B cell (primary cell): Measurements from ENCODE around the gene TRMT10A. TPM values are rescaled to one million over a fixed set of nuclear protein-coding genes. Genes with fewer than 3 reads are reported as not detected.

Experiments
- ATAC-seq: fragments of 200-7000 bp; cut with Tn5 transposase; one replicate; pipeline ENCODE4 v1.10.0; 2021; ENCODE audit warnings: low read depth, mild to moderate bottlenecking, moderate number of reproducible peaks, moderate library complexity
- CTCF ChIA-PET: fragments of 350-600 bp; sonication (Branson Sonifier 250); formaldehyde crosslinking; loops from one replicate; lab custom pipeline; 2021; ENCODE audit warnings: antibody characterized with exemption, inconsistent platforms; lab: Charles Lee
- POLR2A ChIA-PET: fragments of 350-600 bp; sonication (Branson Sonifier 250); formaldehyde crosslinking; loops from one replicate; lab custom pipeline; 2021; ENCODE audit warnings: antibody characterized with exemption; lab: Charles Lee
- DNase-seq: peaks from one replicate; pipeline ENCODE4 v3.0.0; 2013
- H2AFZ ChIP-seq: 2 replicates; pipeline ENCODE4 v1.6.1; 2012; ENCODE audit warnings: mild to moderate bottlenecking, low read depth, low read length; ENCODE audit not compliant: insufficient read depth, poor library complexity, severe bottlenecking
- H3K27ac ChIP-seq, 2 donors: 1 replicate in 1 of 2; 2 replicates in 1 of 2; pipeline ENCODE4 v1.5.1; 2012 to 2013; ENCODE audit warnings: low read length in 2 of 2, mild to moderate bottlenecking in 2 of 2, moderate library complexity in 1 of 2
- H3K27me3 ChIP-seq, 4 experiments: fragments of 200-600 bp in 1 of 4; sonication (generic) in 1 of 4; replicated peaks in 1 of 4; 1 replicate in 2 of 4; 2 replicates in 2 of 4; pipeline versions ENCODE4 v1.6.1 to v1.7.0; 2013 to 2016; ENCODE audit warnings: low read length in 3 of 4, mild to moderate bottlenecking in 2 of 4, mixed read lengths in 1 of 4, moderate library complexity in 1 of 4; ENCODE audit not compliant: insufficient read depth in 4 of 4, control insufficient read depth in 3 of 4; ENCODE audit errors: control extremely low read depth in 1 of 4
- H3K36me3 ChIP-seq, 2 experiments: replicated peaks in 1 of 2; 1 replicate in 1 of 2; 2 replicates in 1 of 2; pipeline versions ENCODE4 v1.6.1 to v1.7.1; 2013; ENCODE audit warnings: low read length in 1 of 2; ENCODE audit not compliant: insufficient read depth in 2 of 2, control insufficient read depth in 1 of 2; ENCODE audit errors: control extremely low read depth in 1 of 2, extremely low read depth in 1 of 2
- H3K4me1 ChIP-seq, 2 donors: fragments of 200-600 bp in 1 of 2; sonication (generic) in 1 of 2; 1 replicate in 1 of 2; 2 replicates in 1 of 2; pipeline versions ENCODE4 v1.5.1 to v1.6.1; 2013 to 2017; ENCODE audit warnings: low read length in 2 of 2; ENCODE audit not compliant: control insufficient read depth in 2 of 2, insufficient read depth in 2 of 2
- H3K4me2 ChIP-seq: replicated peaks from 2 replicates; pipeline ENCODE3; 2012; ENCODE audit warnings: mild to moderate bottlenecking, low read depth, low read length; ENCODE audit not compliant: poor library complexity, severe bottlenecking
- H3K4me3 ChIP-seq, 5 experiments: fragments of 200-600 bp in 1 of 5; sonication (generic) in 1 of 5; 1 replicate in 3 of 5; 2 replicates in 2 of 5; pipeline versions ENCODE4 v1.5.1 to v1.7.0; 2011 to 2016; ENCODE audit warnings: low read length in 4 of 5, mild to moderate bottlenecking in 4 of 5, low read depth in 2 of 5, control low read depth in 1 of 5, moderate library complexity in 1 of 5; ENCODE audit not compliant: insufficient read depth in 1 of 5; ENCODE audit errors: control extremely low read depth in 1 of 5, extremely low read depth in 1 of 5
- H3K79me2 ChIP-seq: fragments of 200-600 bp; sonication (generic); one replicate; pipeline ENCODE4 v1.6.0; 2016; ENCODE audit warnings: low read length; ENCODE audit not compliant: control insufficient read depth, insufficient read depth
- H3K9ac ChIP-seq: fragments of 200-600 bp; sonication (generic); 2 replicates; pipeline ENCODE4 v1.6.1; 2017; ENCODE audit warnings: mild to moderate bottlenecking, low read length, moderate library complexity
- H3K9me3 ChIP-seq, 3 donors: one replicate each; pipeline versions ENCODE4 v1.6.1 to v1.7.1; 2013; ENCODE audit warnings: low read length in 2 of 3; ENCODE audit not compliant: control insufficient read depth in 2 of 3, insufficient read depth in 1 of 3; ENCODE audit errors: control extremely low read depth in 1 of 3
- H4K20me1 ChIP-seq: 2 replicates; pipeline ENCODE4 v1.6.0; 2012; ENCODE audit warnings: mild to moderate bottlenecking, low read length; ENCODE audit not compliant: insufficient read depth, control insufficient read depth, poor library complexity, severe bottlenecking
- H3K27ac Mint-ChIP-seq: one replicate; pipeline ENCODE4 v1.8.0; 2021; ENCODE audit warnings: mixed read lengths
- H3K27me3 Mint-ChIP-seq: one replicate; pipeline ENCODE4 v1.8.0; 2021; ENCODE audit warnings: mixed read lengths
- H3K4me1 Mint-ChIP-seq: one replicate; pipeline ENCODE4 v1.8.0; 2021; ENCODE audit warnings: mixed read lengths
- H3K4me3 Mint-ChIP-seq: one replicate; pipeline ENCODE4 v1.8.0; 2021; ENCODE audit warnings: mixed read lengths
- H3K9me3 Mint-ChIP-seq: one replicate; pipeline ENCODE4 v1.8.0; 2022; ENCODE audit warnings: mixed read lengths; ENCODE audit not compliant: insufficient read depth
- EZH2 ChIP-seq: IDR thresholded peaks from 2 replicates; pipeline ENCODE4 v1.6.1; 2012; ENCODE audit warnings: borderline replicate concordance, low read depth, mild to moderate bottlenecking, moderate library complexity, low read length; ENCODE audit not compliant: insufficient read depth, poor library complexity, severe bottlenecking
- WGBS: methylation state at CpG from one replicate; pipeline ENCODE4 v1.1.5; 2013; ENCODE audit warnings: missing lambda C conversion rate; ENCODE audit not compliant: insufficient coverage; 5-methylcytosine and 5-hydroxymethylcytosine counted together
- intact Hi-C: fragments of 100-400 bp; cut with micrococcal nuclease; formaldehyde crosslinking; loops from one replicate; pipeline ENCODE4 v1.10.0; 2022
- polyA plus RNA-seq: library from polyadenylated mRNA; depleted of rRNA; stranded (reverse); fragments of >200 nt; gene quantifications from 2 replicates; pipeline ENCODE4 v1.2.3, GENCODE V29; 2012
- total RNA-seq, 2 donors: library from RNA; stranded (reverse); fragments of 120-200 nt in 1 of 2; gene quantifications; 1 replicate in 1 of 2; 2 replicates in 1 of 2; pipeline versions ENCODE4 v1.2.3 to v1.2.4, GENCODE V29; 2013 to 2022
- TF ChIP-seq, protein P1 (sequence below): fragments of 200-600 bp; IDR thresholded peaks from one replicate; pipeline ENCODE4 v1.8.0; 2022; ENCODE audit warnings: antibody characterized with exemption, mild to moderate bottlenecking

TRMT10A gene
- total and polyA plus RNA-seq, 2 donors (not counting 1 experiment from before 2014, with no cell fraction given): 1.4 to 5.5 TPM

DNA sequence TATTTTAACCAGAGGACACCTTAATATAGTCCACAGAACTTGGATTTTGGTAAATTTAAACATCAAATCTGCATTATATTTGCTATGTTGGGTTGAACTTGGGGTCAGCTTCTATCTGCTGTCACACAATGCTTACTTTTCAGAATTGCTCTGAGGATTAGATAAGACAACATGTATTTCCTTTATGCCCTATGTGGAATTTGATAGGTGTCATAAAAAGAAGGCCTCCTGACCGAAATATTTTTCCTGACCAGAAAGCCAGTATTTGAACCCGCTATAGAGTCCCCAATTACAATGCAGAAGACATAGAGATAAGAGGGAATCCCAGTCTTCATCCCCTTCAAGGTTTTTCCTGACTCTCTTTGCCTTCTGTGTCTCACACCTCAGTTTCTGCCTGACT, 14.9 kb upstream of the TRMT10A start:
- H3K9ac ChIP-seq: no peak overlapping the region
- H3K27me3 Mint-ChIP-seq: peaks cover 30% of the 10 kb centered on the region
- H2AFZ ChIP-seq: no peak overlapping the region
- no peak overlapping the region for H3K4me3 ChIP-seq
- H4K20me1 ChIP-seq: no peaks in the 10 kb centered on the region
- ATAC-seq: no peak
- H3K4me3 Mint-ChIP-seq: no peak overlapping the region
- DNase-seq: no peak
- no CpG with 5 or more reads among the region's 2 CpGs for WGBS
- no peaks in the 10 kb centered on the region for H3K9me3 Mint-ChIP-seq
- H3K79me2 ChIP-seq: no peaks in the 10 kb centered on the region
- H3K9me3 ChIP-seq: peaks cover 0 to 1% (median 0%) of the 10 kb centered on the region in 3 donors
- H3K4me2 ChIP-seq: no peak overlapping the region
- H3K4me1 ChIP-seq: peaks cover 6 to 11% of the 10 kb centered on the region in 2 donors
- intact Hi-C loops: no loop called here
- TF ChIP-seq, protein P1, sequence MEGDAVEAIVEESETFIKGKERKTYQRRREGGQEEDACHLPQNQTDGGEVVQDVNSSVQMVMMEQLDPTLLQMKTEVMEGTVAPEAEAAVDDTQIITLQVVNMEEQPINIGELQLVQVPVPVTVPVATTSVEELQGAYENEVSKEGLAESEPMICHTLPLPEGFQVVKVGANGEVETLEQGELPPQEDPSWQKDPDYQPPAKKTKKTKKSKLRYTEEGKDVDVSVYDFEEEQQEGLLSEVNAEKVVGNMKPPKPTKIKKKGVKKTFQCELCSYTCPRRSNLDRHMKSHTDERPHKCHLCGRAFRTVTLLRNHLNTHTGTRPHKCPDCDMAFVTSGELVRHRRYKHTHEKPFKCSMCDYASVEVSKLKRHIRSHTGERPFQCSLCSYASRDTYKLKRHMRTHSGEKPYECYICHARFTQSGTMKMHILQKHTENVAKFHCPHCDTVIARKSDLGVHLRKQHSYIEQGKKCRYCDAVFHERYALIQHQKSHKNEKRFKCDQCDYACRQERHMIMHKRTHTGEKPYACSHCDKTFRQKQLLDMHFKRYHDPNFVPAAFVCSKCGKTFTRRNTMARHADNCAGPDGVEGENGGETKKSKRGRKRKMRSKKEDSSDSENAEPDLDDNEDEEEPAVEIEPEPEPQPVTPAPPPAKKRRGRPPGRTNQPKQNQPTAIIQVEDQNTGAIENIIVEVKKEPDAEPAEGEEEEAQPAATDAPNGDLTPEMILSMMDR: no peak
- TF ChIP-seq EZH2: no peak
- H3K36me3 ChIP-seq: no peaks in the 10 kb centered on the region
- H3K27me3 ChIP-seq: peaks cover 0 to 23% (median 2%) of the 10 kb centered on the region in 4 experiments
- peaks cover 10% of the 10 kb centered on the region for H3K4me1 Mint-ChIP-seq
- ChIA-PET CTCF (interaction anchor here (0.9 to 1.0 kb wide), 2 partner anchors 229 to 584 kb away, joined by 3 read pairs; no protein-coding TSS in a partner anchor), POLR2A (no interaction called here)
- H3K27ac Mint-ChIP-seq: no peak overlapping the region
- H3K27ac ChIP-seq: no peak overlapping the region

DNA sequence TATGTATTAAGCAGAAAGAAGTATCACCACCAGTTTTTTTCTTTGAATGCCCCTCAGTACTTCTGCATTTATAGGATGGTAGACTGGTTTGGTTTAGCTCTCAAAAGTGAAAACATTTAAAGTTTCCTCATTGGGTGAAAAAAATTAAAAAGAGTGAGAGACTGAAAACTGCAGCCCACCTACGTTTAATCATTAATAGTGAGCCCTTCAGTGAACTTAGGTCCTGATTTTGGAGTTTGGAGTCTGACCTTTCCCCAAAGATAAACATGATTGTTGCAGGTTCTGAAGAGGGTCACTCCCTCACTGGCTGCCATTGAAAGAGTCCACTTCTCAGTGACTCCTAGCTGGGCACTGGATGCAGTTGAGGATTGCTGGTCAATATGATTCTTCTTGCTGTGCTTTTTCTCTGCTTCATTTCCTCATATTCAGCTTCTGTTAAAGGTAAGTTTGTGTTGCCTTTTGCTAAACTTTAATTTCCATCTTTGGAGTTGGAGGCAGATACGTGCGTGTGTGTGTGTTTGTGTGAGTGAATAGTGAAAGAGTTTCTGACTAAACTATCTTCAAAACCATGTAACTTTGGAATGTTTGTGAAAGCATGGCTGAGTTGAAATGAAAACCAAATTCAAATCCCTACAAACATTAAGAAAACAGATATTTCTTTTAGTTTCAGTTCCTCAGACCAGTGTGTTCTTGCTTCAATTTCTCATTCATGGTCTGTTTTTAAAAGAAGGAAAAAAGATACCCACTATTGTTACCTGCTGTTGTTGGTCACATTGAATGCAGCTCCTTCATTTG, 10.9 kb upstream of the TRMT10A start, which contains the start of gene MTTP:
Gene MTTP, plus strand, starts transcription at position 295 of the 795 bp plus-strand sequence. Its CDS starts 86 bp downstream, at position 381.
- no peak within 1 kb of the TSS for H3K4me3 ChIP-seq
- Mint-ChIP-seq H3K27me3 (peaks cover 18% of the 10 kb centered on the region), H3K27ac (peak within 1 kb of the TSS; percentile 91), H3K4me1 (peaks cover 10% of the 10 kb centered on the region), H3K4me3 (peak within 1 kb of the TSS; percentile 80), H3K9me3 (no peaks in the 10 kb centered on the region)
- ChIA-PET POLR2A (interaction anchor here (0.8 kb wide), 1 partner anchor 12 kb away, joined by 3 read pairs; no protein-coding TSS in a partner anchor), CTCF (interaction anchor here (0.6 to 1.7 kb wide), 2 partner anchors 11 to 268 kb away, joined by 3 to 4 read pairs; partner anchors contain the start of gene TRMT10A)
- no peak for TF ChIP-seq EZH2
- TF ChIP-seq, protein P1: no peak
- WGBS: no CpG with 5 or more reads among the region's 3 CpGs
- intact Hi-C loops: no loop called here
- peak within 1 kb of the TSS; percentile 30 for H3K9ac ChIP-seq
- H4K20me1 ChIP-seq: no peaks in the 10 kb centered on the region
- H3K79me2 ChIP-seq: no peaks in the 10 kb centered on the region
- DNase-seq: peak; percentile 44
- H3K9me3 ChIP-seq: no peaks in the 10 kb centered on the region
- H3K36me3 ChIP-seq: no peaks in the 10 kb centered on the region
- H3K4me2 ChIP-seq: peak within 1 kb of the TSS; percentile 57
- H3K27me3 ChIP-seq: peaks cover 0 to 17% (median 3%) of the 10 kb centered on the region in 4 experiments
- H3K4me1 ChIP-seq: peaks cover 6 to 11% of the 10 kb centered on the region in 2 donors
- H3K27ac ChIP-seq: peak within 1 kb of the TSS; percentile 21 to 75
- no peak for ATAC-seq
- H2AFZ ChIP-seq: peak within 1 kb of the TSS; percentile 60
